GM19468 (cell line): Measurements from ENCODE around the gene CDK3.

Experiments used
- ATAC-seq: cut with Tn5 transposase; IDR thresholded peaks from one replicate; pipeline ENCODE4 v1.9.1; 2021; ENCODE audit warnings: mild to moderate bottlenecking, moderate library complexity, moderate number of reproducible peaks; ENCODE audit not compliant: unreplicated experiment; ENCODE audit errors: extremely low read depth

CDK3 gene

GRCh38 chr17:76013377-76013932 lies 12.8 kb downstream of the CDK3 start:
- no peak for ATAC-seq

- ATAC-seq: no peak
Measured at GRCh38 chr17:76014100-76014924, 13.7 kb downstream of the CDK3 start.

- ATAC-seq: no peak
Measured at GRCh38 chr17:76014925-76015261, 14.2 kb downstream of the CDK3 start.

- no peak for ATAC-seq
Measured at GRCh38 chr17:76017481-76018339, 17.1 kb downstream of the CDK3 start.

- ATAC-seq: no peak
Measured at GRCh38 chr17:76018340-76018680, 17.7 kb downstream of the CDK3 start.

DNA sequence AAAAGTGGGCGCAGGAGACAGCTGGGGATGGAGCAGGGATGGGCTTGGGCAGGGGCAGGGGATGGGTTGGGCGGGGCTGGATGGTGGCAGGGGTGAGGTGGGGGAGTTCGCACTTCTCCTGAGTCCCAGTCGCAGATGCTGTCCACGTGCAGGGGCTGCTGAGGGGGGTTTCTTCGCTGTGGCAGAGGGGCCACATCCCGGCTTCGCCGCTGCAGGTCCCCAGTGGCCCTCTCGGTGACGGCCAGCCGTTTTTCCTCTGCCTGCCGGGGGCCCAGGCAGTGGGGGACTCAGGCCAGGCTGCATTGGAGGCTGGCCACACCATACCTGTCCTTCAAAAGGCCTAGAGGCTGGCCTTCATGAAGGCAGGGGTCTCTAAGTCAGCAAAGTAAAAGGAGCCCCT lies 18.1 kb downstream of the CDK3 start:
- no peak for ATAC-seq

GRCh38 chr17:76019833-76020467 lies 19.3 kb downstream of the CDK3 start:
- ATAC-seq: no peak

DNA sequence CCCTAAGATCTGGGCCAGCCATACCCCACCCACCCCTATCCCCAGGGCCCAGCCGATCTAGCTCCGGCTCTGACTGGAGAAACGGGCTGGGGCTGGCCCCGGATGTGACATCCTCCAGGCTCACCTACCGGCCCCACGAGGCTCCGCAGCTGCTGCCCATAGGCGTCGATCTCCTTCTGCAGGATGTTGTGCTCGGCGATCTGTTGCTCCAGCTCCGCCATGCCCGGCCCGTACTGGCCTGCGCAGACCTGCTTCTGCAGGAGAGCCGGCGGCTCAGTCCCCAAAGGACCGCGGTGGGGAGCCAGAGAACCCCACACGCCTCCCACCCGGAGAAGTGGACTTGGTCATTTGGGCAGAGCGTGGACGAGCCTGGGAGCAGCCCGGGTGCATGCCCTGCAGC lies 21.6 kb downstream of the CDK3 start:
- ATAC-seq: no peak

- no peak for ATAC-seq
Measured at GRCh38 chr17:76022973-76023899, 22.6 kb downstream of the CDK3 start.

- no peak for ATAC-seq
Measured at GRCh38 chr17:76023900-76024237, 23.2 kb downstream of the CDK3 start.

- ATAC-seq: no peak
Measured at GRCh38 chr17:76024353-76024752, 23.7 kb downstream of the CDK3 start.

GRCh38 chr17:76025294-76025693 lies 24.6 kb downstream of the CDK3 start:
- no peak for ATAC-seq

DNA sequence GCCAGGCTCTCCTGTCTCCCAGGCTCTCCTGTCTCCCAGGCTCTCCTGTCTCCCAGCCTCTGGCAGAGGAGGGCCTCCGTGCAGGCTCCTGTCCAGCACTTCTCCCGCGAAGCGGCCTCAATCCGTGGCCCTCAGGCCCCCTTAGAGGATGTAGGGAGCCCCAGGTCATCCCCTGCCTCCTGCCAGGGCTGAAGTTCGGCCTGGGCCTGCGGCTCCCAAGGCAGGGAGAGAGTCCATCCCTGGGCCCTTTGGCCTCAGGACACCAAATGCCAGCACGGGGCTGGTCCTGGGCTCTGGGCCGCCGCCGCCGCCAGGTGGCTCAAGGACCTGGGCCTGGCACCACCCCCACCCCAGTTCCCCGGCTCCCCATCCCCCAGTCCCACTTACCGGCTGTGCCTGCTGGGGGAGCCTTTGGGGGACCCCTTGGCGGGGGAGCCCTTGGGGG lies 26.1 kb downstream of the CDK3 start:
- no peak for ATAC-seq

DNA sequence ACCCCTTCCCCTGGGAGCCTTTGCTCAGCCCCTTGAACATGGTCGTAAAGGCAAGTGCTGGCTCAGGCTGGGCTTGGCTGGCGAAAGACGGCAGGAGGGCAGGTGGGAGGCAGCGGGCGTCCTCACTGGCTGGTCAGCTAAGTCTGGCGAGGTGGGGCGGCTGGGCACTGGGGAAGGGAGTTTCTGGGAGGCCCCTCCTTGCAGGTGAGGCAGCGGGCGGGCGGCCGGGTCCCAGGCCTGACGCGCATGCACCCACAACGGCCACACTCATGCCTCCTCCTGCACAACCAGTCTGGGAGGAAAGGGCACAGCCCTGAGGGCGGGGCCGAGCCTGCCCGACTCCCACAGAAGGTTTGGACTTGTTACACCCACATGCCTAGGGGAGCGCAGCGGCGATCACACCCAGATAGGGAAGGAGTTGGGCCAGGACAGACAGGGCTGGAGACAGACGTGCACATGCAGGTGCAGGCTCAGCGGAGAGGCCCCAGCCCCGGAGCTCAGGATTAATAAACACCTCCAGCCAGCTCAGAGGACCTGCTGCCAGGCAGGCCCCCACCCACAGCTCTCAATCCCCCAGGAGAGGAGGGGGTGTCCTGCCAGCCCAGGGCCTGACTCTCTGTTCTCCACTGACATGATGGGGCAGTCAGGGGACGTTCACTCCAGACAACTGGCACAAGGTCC lies 26.6 kb downstream of the CDK3 start, which contains the start of gene EVPL:
Gene EVPL (minus strand): TSS at position 148 of the 681 bp plus-strand sequence. CDS start 108 bp downstream, at position 40.
- ATAC-seq: no peak

GRCh38 chr17:76032073-76032779 lies 31.6 kb downstream of the CDK3 start:
- no peak for ATAC-seq

- ATAC-seq: no peak
Measured at GRCh38 chr17:76032780-76033108, 32.1 kb downstream of the CDK3 start.

- no peak for ATAC-seq
Measured at GRCh38 chr17:76033139-76033538, 32.5 kb downstream of the CDK3 start.

GRCh38 chr17:76034428-76035350 lies 34.0 kb downstream of the CDK3 start:
- no peak for ATAC-seq
